ENCODE measurements around the gene MCM3.

Gene MCM3

GRCh38 chr6:52314752-52315151 lies 30.2 kb upstream of the MCM3 start:
- Histone ChIP-seq H3K4me1 (ENCODE audit: control insufficient read depth, insufficient read depth, low read length) (no peaks in the 10 kb centered on the region), H3K9ac (ENCODE audit: low read depth, low read length) (no peak overlapping the region), H3K9me3 (ENCODE audit: control insufficient read depth, insufficient read depth, low read length) (no peaks in the 10 kb centered on the region), H3K27me3 (ENCODE audit: control insufficient read depth, insufficient read depth, low read length) (no peaks in the 10 kb centered on the region), H3K4me3 (ENCODE audit: low read depth, low read length) (no peak overlapping the region), H3K36me3 (ENCODE audit: control insufficient read depth, insufficient read depth, low read length) (no peaks in the 10 kb centered on the region)

GRCh38 chr6:52312461-52312860 lies 27.9 kb upstream of the MCM3 start:
- Histone ChIP-seq H3K4me3 (ENCODE audit: low read depth, low read length) (no peak overlapping the region), H3K27me3 (ENCODE audit: control insufficient read depth, insufficient read depth, low read length) (peaks cover 3% of the 10 kb centered on the region), H3K9ac (ENCODE audit: low read depth, low read length) (no peak overlapping the region), H3K9me3 (ENCODE audit: control insufficient read depth, insufficient read depth, low read length) (no peaks in the 10 kb centered on the region), H3K36me3 (ENCODE audit: control insufficient read depth, insufficient read depth, low read length) (no peaks in the 10 kb centered on the region), H3K4me1 (ENCODE audit: control insufficient read depth, insufficient read depth, low read length) (no peaks in the 10 kb centered on the region)

GRCh38 chr6:52310932-52311331 lies 26.4 kb upstream of the MCM3 start:
- H3K9me3 ChIP-seq (ENCODE audit: control insufficient read depth, insufficient read depth, low read length): no peaks in the 10 kb centered on the region
- peaks cover 3% of the 10 kb centered on the region for H3K27me3 ChIP-seq (ENCODE audit: control insufficient read depth, insufficient read depth, low read length)
- H3K4me1 ChIP-seq (ENCODE audit: control insufficient read depth, insufficient read depth, low read length): no peaks in the 10 kb centered on the region
- H3K9ac ChIP-seq (ENCODE audit: low read depth, low read length): no peak overlapping the region
- H3K36me3 ChIP-seq (ENCODE audit: control insufficient read depth, insufficient read depth, low read length): no peaks in the 10 kb centered on the region
- no peak overlapping the region for H3K4me3 ChIP-seq (ENCODE audit: low read depth, low read length)

GRCh38 chr6:52307900-52308372 lies 23.4 kb upstream of the MCM3 start:
- H3K9me3 ChIP-seq (ENCODE audit: control insufficient read depth, insufficient read depth, low read length): no peaks in the 10 kb centered on the region
- no peak overlapping the region for H3K4me3 ChIP-seq (ENCODE audit: low read depth, low read length)
- no peaks in the 10 kb centered on the region for H3K4me1 ChIP-seq (ENCODE audit: control insufficient read depth, insufficient read depth, low read length)
- no peak overlapping the region for H3K9ac ChIP-seq (ENCODE audit: low read depth, low read length)
- H3K27me3 ChIP-seq (ENCODE audit: control insufficient read depth, insufficient read depth, low read length): peaks cover 3% of the 10 kb centered on the region
- H3K36me3 ChIP-seq (ENCODE audit: control insufficient read depth, insufficient read depth, low read length): no peaks in the 10 kb centered on the region

GRCh38 chr6:52306972-52307870 lies 22.7 kb upstream of the MCM3 start:
- no peaks in the 10 kb centered on the region for H3K9me3 ChIP-seq (ENCODE audit: control insufficient read depth, insufficient read depth, low read length)
- H3K27me3 ChIP-seq (ENCODE audit: control insufficient read depth, insufficient read depth, low read length): peaks cover 3% of the 10 kb centered on the region
- H3K9ac ChIP-seq (ENCODE audit: low read depth, low read length): peak overlapping the region; percentile 60
- no peaks in the 10 kb centered on the region for H3K4me1 ChIP-seq (ENCODE audit: control insufficient read depth, insufficient read depth, low read length)
- peak overlapping the region; percentile 76 for H3K4me3 ChIP-seq (ENCODE audit: low read depth, low read length)
- H3K36me3 ChIP-seq (ENCODE audit: control insufficient read depth, insufficient read depth, low read length): no peaks in the 10 kb centered on the region

GRCh38 chr6:52305948-52306767 lies 21.6 kb upstream of the MCM3 start:
- H3K9me3 ChIP-seq (ENCODE audit: control insufficient read depth, insufficient read depth, low read length): no peaks in the 10 kb centered on the region
- no peaks in the 10 kb centered on the region for H3K36me3 ChIP-seq (ENCODE audit: control insufficient read depth, insufficient read depth, low read length)
- peaks cover 3% of the 10 kb centered on the region for H3K27me3 ChIP-seq (ENCODE audit: control insufficient read depth, insufficient read depth, low read length)
- no peak overlapping the region for H3K9ac ChIP-seq (ENCODE audit: low read depth, low read length)
- no peak overlapping the region for H3K4me3 ChIP-seq (ENCODE audit: low read depth, low read length)
- no peaks in the 10 kb centered on the region for H3K4me1 ChIP-seq (ENCODE audit: control insufficient read depth, insufficient read depth, low read length)

GRCh38 chr6:52305411-52305810 lies 20.9 kb upstream of the MCM3 start:
- Histone ChIP-seq H3K9ac (ENCODE audit: low read depth, low read length) (no peak overlapping the region), H3K4me1 (ENCODE audit: control insufficient read depth, insufficient read depth, low read length) (no peaks in the 10 kb centered on the region), H3K4me3 (ENCODE audit: low read depth, low read length) (no peak overlapping the region), H3K9me3 (ENCODE audit: control insufficient read depth, insufficient read depth, low read length) (no peaks in the 10 kb centered on the region), H3K36me3 (ENCODE audit: control insufficient read depth, insufficient read depth, low read length) (no peaks in the 10 kb centered on the region), H3K27me3 (ENCODE audit: control insufficient read depth, insufficient read depth, low read length) (peaks cover 3% of the 10 kb centered on the region)

GRCh38 chr6:52304983-52305390 lies 20.4 kb upstream of the MCM3 start:
- peaks cover 3% of the 10 kb centered on the region for H3K27me3 ChIP-seq (ENCODE audit: control insufficient read depth, insufficient read depth, low read length)
- no peak overlapping the region for H3K4me3 ChIP-seq (ENCODE audit: low read depth, low read length)
- no peaks in the 10 kb centered on the region for H3K9me3 ChIP-seq (ENCODE audit: control insufficient read depth, insufficient read depth, low read length)
- no peaks in the 10 kb centered on the region for H3K36me3 ChIP-seq (ENCODE audit: control insufficient read depth, insufficient read depth, low read length)
- H3K9ac ChIP-seq (ENCODE audit: low read depth, low read length): no peak overlapping the region
- no peaks in the 10 kb centered on the region for H3K4me1 ChIP-seq (ENCODE audit: control insufficient read depth, insufficient read depth, low read length)

GRCh38 chr6:52303178-52303577 lies 18.6 kb upstream of the MCM3 start:
- H3K4me1 ChIP-seq (ENCODE audit: control insufficient read depth, insufficient read depth, low read length): no peaks in the 10 kb centered on the region
- no peak overlapping the region for H3K4me3 ChIP-seq (ENCODE audit: low read depth, low read length)
- H3K9me3 ChIP-seq (ENCODE audit: control insufficient read depth, insufficient read depth, low read length): no peaks in the 10 kb centered on the region
- H3K9ac ChIP-seq (ENCODE audit: low read depth, low read length): no peak overlapping the region
- peaks cover 3% of the 10 kb centered on the region for H3K27me3 ChIP-seq (ENCODE audit: control insufficient read depth, insufficient read depth, low read length)
- no peaks in the 10 kb centered on the region for H3K36me3 ChIP-seq (ENCODE audit: control insufficient read depth, insufficient read depth, low read length)

- Histone ChIP-seq H3K4me3 (ENCODE audit: low read depth, low read length) (no peak overlapping the region), H3K4me1 (ENCODE audit: control insufficient read depth, insufficient read depth, low read length) (no peaks in the 10 kb centered on the region), H3K27me3 (ENCODE audit: control insufficient read depth, insufficient read depth, low read length) (no peaks in the 10 kb centered on the region), H3K36me3 (ENCODE audit: control insufficient read depth, insufficient read depth, low read length) (no peaks in the 10 kb centered on the region), H3K9me3 (ENCODE audit: control insufficient read depth, insufficient read depth, low read length) (no peaks in the 10 kb centered on the region), H3K9ac (ENCODE audit: low read depth, low read length) (no peak overlapping the region)
These were observed 16.8 kb upstream of the MCM3 start for GRCh38 chr6:52301326-52301725.

GRCh38 chr6:52300489-52300931 lies 16.0 kb upstream of the MCM3 start:
- H3K4me1 ChIP-seq (ENCODE audit: control insufficient read depth, insufficient read depth, low read length): no peaks in the 10 kb centered on the region
- no peaks in the 10 kb centered on the region for H3K27me3 ChIP-seq (ENCODE audit: control insufficient read depth, insufficient read depth, low read length)
- no peak overlapping the region for H3K9ac ChIP-seq (ENCODE audit: low read depth, low read length)
- no peaks in the 10 kb centered on the region for H3K36me3 ChIP-seq (ENCODE audit: control insufficient read depth, insufficient read depth, low read length)
- no peaks in the 10 kb centered on the region for H3K9me3 ChIP-seq (ENCODE audit: control insufficient read depth, insufficient read depth, low read length)
- no peak overlapping the region for H3K4me3 ChIP-seq (ENCODE audit: low read depth, low read length)

Measured in iPS-15b (cell line).